C4-2B (cell line): ENCODE data around the gene SPINK13.

Source experiments
- ZFX ChIP-seq: fragments of 450-650 bp; IDR thresholded peaks from 2 replicates; pipeline ENCODE4 v1.6.1; 2017
- TF ChIP-seq, protein P1 (sequence below): fragments of 450-650 bp; conservative IDR thresholded peaks from 2 replicates; pipeline ENCODE4 v1.5.1; 2017; ENCODE audit warnings: mild to moderate bottlenecking

DNA sequence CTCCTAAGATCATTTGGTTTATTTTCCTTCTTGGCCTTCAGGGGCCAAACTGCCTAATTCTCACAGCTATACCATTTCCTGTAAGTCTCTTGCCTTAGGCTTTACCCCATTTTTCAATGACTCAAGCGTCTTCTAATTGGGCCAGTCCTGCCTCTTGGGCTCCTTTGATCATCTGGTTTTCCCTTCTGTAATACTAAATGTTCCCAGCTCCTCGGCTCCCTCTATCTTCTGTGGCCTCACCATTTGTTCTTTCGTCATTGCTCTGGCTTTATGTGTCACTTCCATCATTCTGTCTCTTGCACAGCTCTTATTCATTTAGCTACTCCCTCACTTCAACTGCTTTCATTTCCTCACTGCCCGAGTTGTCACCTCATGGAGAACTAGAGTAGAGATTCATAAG, 29.1 kb downstream of the SPINK13 start:
- TF ChIP-seq, protein P1, sequence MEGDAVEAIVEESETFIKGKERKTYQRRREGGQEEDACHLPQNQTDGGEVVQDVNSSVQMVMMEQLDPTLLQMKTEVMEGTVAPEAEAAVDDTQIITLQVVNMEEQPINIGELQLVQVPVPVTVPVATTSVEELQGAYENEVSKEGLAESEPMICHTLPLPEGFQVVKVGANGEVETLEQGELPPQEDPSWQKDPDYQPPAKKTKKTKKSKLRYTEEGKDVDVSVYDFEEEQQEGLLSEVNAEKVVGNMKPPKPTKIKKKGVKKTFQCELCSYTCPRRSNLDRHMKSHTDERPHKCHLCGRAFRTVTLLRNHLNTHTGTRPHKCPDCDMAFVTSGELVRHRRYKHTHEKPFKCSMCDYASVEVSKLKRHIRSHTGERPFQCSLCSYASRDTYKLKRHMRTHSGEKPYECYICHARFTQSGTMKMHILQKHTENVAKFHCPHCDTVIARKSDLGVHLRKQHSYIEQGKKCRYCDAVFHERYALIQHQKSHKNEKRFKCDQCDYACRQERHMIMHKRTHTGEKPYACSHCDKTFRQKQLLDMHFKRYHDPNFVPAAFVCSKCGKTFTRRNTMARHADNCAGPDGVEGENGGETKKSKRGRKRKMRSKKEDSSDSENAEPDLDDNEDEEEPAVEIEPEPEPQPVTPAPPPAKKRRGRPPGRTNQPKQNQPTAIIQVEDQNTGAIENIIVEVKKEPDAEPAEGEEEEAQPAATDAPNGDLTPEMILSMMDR = no peak
- no peak for TF ChIP-seq ZFX
